Measurements from ENCODE around the gene PABPN1. TPM values are rescaled to one million over a fixed set of nuclear protein-coding genes. Genes with fewer than 3 reads are reported as not detected.
A peak's percentile ranks its signal among the peaks of the same experiment; 100 is the strongest.

PABPN1 gene
- total and polyA plus RNA-seq, 2 of the 13 experiments (the other 11 are each of a cell fraction or from before 2014, with no cell fraction given) = 233 to 524 TPM

GRCh38 chr14:23326491-23327332 is 5.5 kb downstream of the PABPN1 start (continued):
- TF ChIP-seq ZNF142 (CRISPR knock-in tag; IDR thresholded peaks at IDR 0.05) (0 out of 2 replicates have a peak, but pooled peaks have one; percentile 5), ZNF431 (CRISPR knock-in tag; IDR thresholded peaks at IDR 0.05; ENCODE audit: borderline replicate concordance, low read depth) (no peak), ZBTB10 (CRISPR knock-in tag; IDR thresholded peaks at IDR 0.05; ENCODE audit: borderline replicate concordance) (no peak), NFE2L2 (IDR thresholded peaks at IDR 0.05; ENCODE audit: low read length) (no peak), ZNF614 (CRISPR knock-in tag; IDR thresholded peaks at IDR 0.05; ENCODE audit: borderline replicate concordance) (peak; percentile 7; the same call in 1 of the 2 replicates), ZNF567 (CRISPR knock-in tag; IDR thresholded peaks at IDR 0.05; ENCODE audit: borderline replicate concordance) (no peak), MEF2D (CRISPR knock-in tag; IDR thresholded peaks at IDR 0.05) (0 out of 2 replicates have a peak, but pooled peaks have one; percentile 29), ATF4 (CRISPR knock-in tag; IDR thresholded peaks at IDR 0.05) (no peak; a peak in 1 of 4 replicates), TOPORS (CRISPR knock-in tag; IDR thresholded peaks at IDR 0.05) (no peak), TBL1XR1 (IDR thresholded peaks at IDR 0.05; ENCODE audit: borderline replicate concordance, low read length, partially characterized antibody) (no peak), SCMH1 (CRISPR knock-in tag; IDR thresholded peaks at IDR 0.05; ENCODE audit: borderline replicate concordance) (no peak), ZBED4 (CRISPR knock-in tag; IDR thresholded peaks at IDR 0.05; ENCODE audit: borderline replicate concordance) (no peak), IKZF4 (CRISPR knock-in tag; IDR thresholded peaks at IDR 0.05; ENCODE audit: borderline replicate concordance, low read depth, not compliant biosample characterization) (no peak), SRF (IDR thresholded peaks at IDR 0.05; ENCODE audit: low read depth, low read length) (no peak)
